Hindlimb muscle (tissue), 1 donor: ENCODE data around the gene LRRFIP1. TPM values are rescaled to one million over a fixed set of nuclear protein-coding genes. Genes with fewer than 3 reads are reported as not detected.
"Not testable (repeated sequence)": the region's sequence is repeated elsewhere in the genome, so short reads cannot be mapped to it uniquely, and the experiment has no call there.

Source experiments
- DNase-seq: peaks from one replicate; pipeline ENCODE4 v3.0.0-alpha.2; 2013
- polyA plus RNA-seq: library from polyadenylated mRNA; unstranded; fragments of 120-200 nt; gene quantifications from one replicate; pipeline ENCODE4 v1.2.1, GENCODE V29; 2013; ENCODE audit not compliant: insufficient read length

Gene LRRFIP1
- polyA plus RNA-seq, 1 donor = 184 TPM

DNA sequence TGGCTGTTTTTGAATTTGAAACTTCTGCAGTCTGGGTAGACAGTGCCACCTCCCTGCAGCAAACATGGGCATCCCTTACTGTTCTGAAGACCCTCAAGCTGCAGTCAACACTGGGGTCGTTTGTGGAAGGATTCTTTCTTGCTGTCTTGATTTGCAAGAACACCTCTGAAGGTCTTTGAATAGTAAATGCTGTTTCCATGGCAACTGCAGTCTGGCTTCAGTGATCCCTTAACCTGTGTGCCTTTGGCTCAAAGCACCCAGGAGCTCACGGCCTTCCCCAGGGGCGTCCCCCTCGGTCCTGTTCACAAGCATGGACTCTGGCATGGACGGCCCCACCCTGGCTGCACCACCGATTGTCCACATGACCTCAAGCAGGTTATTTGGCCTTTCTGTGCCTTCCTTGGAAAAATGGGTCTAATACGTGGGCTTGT is 38.3 kb downstream of the LRRFIP1 start:
- no peak for DNase-seq

DNA sequence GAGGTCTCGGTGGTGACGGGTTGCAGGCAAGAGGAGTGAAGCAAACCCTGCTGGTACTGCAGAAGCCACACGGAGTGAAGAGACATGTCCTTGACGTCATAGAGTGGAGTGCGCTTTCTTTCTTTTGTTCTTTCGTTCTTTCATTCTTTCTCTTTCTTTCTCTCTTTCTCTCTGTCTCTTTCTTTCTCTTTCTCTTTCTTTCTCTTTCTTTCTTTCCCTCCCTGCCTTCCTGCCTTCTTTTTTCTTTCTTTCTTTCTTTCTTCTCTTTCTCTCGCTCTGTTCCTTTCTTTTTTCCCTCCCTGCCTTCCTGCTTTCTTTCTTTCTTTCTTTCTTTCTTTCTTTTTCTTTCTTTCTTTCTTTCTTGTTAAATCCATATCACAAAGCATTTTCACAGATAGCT is 39.2 kb downstream of the LRRFIP1 start:
- DNase-seq = no peak

DNA sequence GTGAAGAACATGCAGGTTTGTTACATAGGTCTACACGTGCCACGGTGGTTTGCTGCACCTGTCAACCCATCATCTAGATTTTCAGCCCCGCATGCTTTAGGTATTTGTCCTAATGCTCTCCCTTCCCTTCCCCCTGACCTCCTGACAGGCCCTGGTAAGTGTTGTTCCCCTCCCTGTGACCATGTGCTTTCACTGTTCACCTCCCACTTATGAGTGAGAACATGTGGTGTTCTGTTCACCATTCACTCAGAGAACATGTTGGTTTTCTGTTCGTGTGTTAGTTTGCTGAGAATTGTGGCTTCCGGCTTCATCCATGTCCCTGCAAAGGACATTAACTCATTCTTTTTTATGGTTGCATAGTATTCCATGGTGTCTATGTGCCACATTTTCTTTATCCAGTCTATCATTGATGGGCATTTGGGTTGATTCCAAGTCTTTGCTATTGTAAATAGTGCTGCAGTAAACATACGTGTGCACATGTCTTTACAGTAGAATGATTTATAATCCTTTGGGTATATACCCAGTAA is 39.7 kb downstream of the LRRFIP1 start:
- DNase-seq = not testable (repeated sequence)

GRCh38 chr2:237667893-237668292 is 40.5 kb downstream of the LRRFIP1 start:
- DNase-seq = no peak

DNA sequence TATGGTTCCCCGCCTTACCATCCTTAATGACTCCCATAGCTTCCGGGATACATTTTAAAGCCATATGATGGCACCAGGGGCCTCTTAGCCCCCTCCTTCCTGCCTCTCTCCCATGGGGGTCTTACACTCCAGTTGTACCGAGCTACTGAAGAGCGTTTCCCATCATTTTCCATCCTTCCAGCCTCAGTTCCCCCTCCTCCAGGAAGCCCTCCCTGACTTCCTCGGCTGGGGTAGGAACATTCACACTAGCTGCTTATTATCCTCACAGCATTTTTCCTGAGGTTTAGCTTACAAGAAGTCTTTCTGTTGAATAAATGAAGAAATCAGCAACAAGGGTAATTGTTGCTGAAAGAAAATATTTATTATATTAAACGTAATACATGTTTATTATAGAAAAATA is 41.1 kb downstream of the LRRFIP1 start:
- DNase-seq = no peak

- DNase-seq = no peak
Observed at GRCh38 chr2:237669283-237669627, 41.9 kb downstream of the LRRFIP1 start.

DNA sequence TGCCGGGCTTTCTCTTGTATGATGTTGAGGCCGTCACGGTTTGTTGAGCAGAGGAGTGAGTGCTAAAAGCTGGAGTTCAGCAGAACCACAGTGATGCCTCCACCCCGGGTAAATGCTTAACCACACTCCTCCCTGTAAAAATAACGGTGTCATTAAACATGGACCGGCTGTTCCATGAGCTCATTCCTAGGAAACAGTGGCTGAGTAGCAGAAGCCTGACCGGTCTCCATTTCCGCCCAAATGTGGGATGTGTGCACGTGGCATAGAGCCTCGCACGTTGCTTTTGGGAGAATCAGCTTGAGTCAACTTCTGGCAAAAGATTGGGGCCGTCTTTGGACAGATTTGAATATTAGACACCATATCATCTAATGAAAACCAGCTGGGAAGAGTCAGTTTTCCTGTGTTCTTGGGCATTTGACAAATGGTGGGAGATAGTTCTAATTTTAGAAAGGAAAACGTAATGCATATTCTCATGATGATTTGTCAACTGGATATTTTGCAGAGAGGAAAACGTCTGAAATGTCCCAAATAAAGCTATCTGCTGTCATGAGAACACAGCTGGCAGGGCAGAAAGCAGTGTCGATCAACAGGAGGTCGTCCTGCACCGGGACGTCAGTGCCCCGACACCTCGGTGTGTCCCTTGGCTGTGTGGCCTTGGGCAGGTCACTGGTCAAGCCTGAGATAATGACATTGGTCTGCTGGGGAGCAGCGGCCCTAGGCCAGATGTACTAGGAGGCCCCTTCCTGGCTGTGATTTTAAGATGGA is 42.4 kb downstream of the LRRFIP1 start:
- DNase-seq = peak; percentile 94

DNA sequence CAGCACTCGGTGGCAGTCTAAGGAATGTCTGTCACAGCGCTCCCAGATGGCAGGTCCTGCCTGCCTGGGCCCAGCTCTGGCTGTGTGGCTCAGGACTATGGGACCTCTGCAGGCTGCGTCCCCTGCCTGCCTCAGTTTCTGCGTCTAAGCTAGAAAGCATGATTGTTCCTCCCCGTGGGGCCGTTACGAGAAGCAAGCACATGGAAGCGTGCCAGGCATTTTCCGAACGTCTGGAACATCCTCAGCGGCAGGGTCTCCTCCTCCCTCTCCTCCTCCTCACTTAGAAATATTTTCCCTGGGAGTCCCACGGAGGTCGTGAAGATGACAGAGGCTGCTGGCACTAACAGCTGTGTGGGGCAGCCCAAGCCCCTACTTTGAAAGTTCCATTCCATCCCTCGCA is 43.3 kb downstream of the LRRFIP1 start:
- peak; percentile 81 for DNase-seq

- no peak for DNase-seq
Observed at GRCh38 chr2:237671466-237672138, 44.2 kb downstream of the LRRFIP1 start.

GRCh38 chr2:237672731-237673129 is 45.3 kb downstream of the LRRFIP1 start:
- DNase-seq = no peak

DNA sequence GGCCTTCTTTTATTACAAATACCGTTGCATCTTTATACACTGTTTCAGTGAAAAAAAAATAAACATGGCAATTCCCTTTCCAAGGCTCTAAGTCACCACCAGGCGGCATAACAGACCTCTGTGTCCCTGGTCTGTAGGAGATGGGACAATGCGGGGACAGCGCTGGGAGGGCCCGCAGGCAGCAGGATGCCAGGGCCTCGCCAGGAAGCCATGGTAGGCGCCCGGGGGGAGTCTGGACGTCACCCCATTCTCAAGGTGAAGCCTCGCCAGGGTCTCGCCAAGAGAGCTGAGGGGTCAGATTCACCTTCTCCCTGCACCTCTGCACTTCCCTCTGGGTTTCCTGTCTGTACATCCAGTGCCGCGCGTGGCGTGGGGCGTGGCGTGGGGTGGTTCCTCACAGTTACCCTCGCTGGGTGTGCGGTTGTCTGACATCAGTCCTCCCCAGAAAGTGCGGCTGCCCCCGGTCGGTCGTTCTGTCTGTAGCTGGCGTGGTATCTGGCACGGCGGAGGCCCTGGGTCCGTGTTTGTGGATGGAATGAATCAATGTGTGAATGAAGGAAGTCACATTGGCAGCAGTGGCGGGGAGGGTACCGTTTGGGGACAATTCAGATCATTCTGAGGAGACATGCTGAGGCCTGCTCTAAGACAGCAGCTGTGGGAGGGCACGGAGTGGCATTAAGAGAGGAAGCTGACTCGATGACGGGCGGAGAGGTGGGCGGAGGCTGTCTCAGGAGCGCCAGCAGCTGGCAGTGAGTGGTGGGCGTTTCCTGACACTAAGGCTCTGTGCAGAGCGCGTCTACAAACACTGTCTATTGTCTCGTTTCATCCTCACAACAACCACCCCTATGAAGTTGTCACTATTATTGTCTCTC is 46.0 kb downstream of the LRRFIP1 start:
- no peak for DNase-seq

DNA sequence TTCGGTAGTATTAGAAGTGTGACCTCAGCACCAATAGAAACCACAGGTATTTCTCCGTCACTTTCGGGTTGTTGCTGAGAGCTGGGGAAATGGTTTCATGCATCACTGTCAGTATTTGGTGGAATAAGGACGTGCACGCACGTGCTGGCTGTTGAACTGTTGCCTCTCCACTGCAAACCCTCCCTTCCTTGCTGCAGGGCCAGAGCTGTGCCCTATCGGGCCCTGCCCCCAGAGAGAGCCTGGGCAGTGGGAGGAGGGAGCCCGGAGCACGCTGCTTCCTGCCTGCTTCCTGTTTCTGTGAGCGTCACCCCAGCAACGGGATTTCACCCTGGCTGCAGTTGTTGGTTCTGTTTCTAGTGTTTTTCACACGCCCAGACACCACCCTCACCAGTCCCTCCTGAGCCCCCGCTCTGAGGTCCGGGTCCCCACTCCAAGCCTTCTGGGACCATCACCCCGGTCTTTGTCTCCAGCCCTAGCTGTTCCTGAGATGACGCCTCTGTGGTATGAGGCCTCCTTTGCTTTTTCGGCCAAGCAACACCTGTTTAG is 47.4 kb downstream of the LRRFIP1 start:
- peak; percentile 78 for DNase-seq

DNA sequence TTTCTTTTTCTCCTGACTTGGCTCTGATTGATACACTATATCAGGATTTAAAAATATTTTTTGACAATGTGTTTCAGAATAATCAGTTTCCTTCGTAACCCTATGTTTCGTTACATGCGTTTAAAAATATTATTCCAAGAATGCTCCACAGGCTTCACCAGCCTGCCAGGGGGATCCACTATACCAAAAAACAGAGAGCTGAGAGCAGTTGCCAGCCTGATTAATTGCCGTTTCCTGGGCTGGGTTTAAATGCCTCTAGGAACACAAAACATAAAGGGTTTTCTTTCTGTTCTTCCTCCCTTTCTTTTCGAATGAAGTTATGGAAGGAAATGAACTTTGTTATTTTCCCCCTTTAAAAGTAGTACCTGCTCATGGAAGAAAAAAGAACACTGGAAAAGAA is 47.9 kb downstream of the LRRFIP1 start:
- DNase-seq = no peak

DNA sequence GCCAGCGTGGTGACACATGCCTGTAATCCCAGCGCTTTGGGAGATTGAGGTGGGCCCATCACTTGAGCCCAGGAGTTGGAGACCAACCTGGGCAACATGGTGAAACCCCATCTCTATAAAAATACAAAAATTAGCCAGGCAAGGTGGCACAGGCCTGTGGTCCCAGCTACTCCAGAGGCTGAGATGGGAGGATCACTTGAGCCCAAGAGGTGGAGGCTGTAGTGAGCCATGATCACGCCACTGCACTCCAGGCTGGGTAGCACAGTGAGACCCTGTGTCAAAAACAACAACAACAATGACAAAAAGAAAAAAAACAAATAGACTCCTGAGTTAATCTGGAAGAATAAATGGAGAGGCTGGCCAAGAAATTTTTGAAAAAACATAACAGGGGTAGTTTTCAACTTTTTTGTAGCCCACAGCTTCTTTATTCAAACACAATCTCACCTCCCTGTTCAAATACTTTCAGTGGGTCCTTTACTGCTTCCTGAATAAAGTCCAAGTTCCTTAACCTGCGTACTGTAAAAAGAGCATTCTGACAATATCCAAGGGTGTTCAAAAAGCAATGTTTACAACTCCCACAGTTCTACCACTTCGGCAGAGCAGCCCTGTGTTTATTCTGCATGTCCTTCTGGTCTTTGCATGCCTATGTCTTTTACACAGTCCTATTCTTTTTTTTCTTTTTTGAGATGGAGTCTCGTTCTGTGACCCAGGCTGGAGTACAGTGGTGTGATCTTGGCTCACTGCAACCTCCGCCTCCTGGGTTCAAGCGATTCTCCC is 53.5 kb downstream of the LRRFIP1 start:
- DNase-seq = no peak

DNA sequence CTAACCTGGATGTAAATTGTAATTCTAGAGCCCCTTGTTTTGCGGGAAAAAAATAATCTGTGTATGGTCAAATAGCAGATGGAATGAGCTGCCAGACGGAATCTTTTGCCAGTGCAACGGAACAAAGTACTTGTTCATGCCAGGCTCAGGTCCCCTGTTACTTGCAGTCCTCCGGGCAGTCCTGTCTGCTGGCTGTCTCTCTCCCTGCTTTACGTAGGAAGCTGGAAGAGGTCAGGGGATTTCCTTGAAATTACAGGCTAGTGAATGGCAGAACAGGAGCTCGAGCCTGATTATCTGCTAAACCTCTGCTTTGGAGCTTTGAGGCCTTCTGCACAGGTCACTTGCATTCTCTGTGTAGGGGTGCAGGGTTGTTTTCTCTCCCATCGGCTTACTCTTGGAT is 54.8 kb downstream of the LRRFIP1 start:
- no peak for DNase-seq

- DNase-seq = no peak
Observed at GRCh38 chr2:237682856-237683670, 55.7 kb downstream of the LRRFIP1 start.

- DNase-seq = no peak
Observed at GRCh38 chr2:237685408-237685807, 58.0 kb downstream of the LRRFIP1 start.

- DNase-seq = no peak
Observed at GRCh38 chr2:237686659-237687136, 59.3 kb downstream of the LRRFIP1 start.

DNA sequence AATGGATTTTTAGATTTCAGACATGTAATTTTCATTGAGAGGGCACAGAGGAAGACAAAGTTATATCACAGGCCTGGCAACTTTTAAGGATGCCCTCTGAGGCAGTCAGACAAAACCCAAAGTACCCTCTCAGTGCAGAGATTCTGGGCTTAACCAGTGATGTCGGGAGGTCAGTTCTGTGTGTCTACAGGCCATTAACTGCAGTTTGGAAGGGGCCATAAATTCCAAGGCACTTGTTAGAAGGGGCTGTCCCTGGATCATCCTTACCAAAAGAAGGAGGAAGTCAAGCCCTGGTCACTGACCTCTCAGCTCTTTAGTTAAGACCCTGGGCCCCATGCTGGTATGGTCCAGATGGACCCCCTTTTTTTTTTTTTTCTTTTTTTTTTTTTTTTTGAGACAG is 60.7 kb downstream of the LRRFIP1 start:
- no peak for DNase-seq

DNA sequence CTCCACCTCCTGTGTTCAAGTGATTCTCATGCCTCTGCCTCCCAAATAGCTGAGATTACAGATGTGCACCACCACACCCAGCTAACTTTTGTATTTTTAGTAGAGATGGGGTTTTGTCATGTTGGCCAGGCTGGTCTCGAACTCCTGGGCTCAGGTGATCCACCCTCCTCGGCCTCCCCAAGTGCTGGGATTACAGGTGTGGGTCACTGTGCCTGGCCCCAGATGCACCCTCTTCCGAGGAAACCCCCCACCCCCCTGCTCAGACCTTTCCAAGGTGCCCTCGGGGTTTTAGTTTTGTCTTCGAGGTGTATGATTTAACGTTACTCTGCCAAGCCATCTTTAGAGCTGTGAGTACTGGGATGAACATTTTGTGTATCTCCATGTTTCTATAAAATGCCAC is 61.2 kb downstream of the LRRFIP1 start:
- not testable (repeated sequence) for DNase-seq
